GM08714 (cell line): ENCODE results near the gene DPP6.

Experiments used
- H3K4me3 ChIP-seq: fragments of 200-500 bp; sonication (Bioruptor generic); 2 replicates; pipeline ENCODE4 v1.5.1; 2014; ENCODE audit warnings: mild to moderate bottlenecking, low read length, inconsistent platforms
- ZNF274 ChIP-seq: IDR thresholded peaks from 2 replicates; pipeline ENCODE4 v1.6.1; 2012; ENCODE audit warnings: mild to moderate bottlenecking, low read depth, low read length

Gene DPP6

GRCh38 chr7:154342971-154343633 lies 290.9 kb downstream of the DPP6 start:
- no peak for TF ChIP-seq ZNF274

DNA sequence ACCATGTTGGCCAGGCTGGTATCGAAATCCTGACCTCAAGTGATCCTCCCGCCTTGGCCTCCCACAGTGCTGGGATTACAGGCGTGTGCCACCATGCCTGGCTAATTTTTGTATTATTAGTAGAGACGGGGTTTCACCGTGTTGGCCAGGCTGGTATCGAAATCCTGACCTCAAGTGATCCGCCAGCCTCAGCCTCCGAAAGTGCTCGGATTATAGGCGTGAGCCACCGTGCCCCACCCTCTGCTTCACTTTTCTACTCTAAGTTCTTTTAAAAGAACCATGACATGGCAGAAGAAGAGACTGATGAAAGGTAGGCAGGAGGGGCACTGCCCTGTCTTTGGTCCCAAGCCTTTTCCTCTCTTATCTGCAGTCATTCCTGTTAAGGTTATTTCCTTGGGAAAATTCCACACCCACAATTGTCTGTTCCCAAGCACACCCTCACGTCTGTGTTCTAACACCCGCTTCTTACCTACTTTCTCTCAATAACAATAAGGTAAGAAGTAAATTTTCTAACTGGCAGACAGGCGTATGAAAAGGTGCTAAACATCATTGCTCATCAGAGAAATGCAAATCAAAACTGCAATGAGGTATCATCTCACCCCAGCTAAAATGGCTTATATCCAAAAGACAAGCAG lies 291.7 kb downstream of the DPP6 start:
- TF ChIP-seq ZNF274 = no peak

More at GRCh38 chr7:154342971-154343633, 290.9 kb downstream of the DPP6 start:
- H3K4me3 ChIP-seq = no peak overlapping the region

DNA sequence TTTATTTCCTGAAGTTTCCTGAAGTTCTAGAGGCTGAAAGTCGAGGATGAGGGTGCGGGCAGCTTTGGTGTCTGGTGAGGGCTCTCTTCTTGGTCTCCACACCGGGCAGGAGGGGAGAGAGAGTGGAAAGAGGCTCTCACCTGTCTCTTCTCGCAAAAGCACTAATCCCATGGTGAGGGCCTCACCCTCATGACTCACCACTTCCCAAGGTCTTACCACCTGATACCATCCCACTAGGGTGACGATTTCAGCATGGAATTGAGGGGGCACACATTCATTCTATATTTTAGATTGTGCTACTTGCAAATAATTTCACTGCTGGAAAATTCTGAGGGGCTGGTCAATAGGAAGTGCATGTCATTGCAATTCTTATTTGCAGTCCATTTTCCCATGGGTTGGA lies 292.9 kb downstream of the DPP6 start:
- TF ChIP-seq ZNF274 = no peak
- no peak overlapping the region for H3K4me3 ChIP-seq

More for the DNA sequence above, 291.7 kb downstream of the DPP6 start:
- no peak overlapping the region for H3K4me3 ChIP-seq

- no peak overlapping the region for H3K4me3 ChIP-seq
- TF ChIP-seq ZNF274 = no peak
These were observed 295.6 kb downstream of the DPP6 start for GRCh38 chr7:154347700-154348266.

GRCh38 chr7:154350892-154351291 lies 298.7 kb downstream of the DPP6 start:
- H3K4me3 ChIP-seq = no peak overlapping the region
- no peak for TF ChIP-seq ZNF274

DNA sequence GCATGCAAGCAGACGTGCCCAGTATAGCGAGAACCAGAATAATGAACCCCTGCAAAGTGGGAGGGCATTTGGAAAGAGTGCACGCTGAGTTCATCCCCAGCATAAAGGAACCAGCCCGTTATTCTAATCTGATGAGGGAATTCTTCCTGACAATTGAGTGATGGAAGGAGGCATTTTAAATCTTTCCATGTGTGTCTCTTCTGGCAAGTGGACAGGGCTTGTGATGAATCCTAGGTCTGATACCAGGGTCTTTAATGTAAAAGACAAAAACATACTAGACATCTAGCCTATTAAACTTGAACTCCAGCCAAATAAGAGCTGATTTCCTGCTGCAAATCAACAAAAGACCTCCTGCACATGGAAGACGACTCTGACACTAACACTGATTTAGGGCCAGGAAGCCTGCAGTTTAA lies 301.2 kb downstream of the DPP6 start:
- TF ChIP-seq ZNF274 = no peak
- H3K4me3 ChIP-seq = no peak overlapping the region

DNA sequence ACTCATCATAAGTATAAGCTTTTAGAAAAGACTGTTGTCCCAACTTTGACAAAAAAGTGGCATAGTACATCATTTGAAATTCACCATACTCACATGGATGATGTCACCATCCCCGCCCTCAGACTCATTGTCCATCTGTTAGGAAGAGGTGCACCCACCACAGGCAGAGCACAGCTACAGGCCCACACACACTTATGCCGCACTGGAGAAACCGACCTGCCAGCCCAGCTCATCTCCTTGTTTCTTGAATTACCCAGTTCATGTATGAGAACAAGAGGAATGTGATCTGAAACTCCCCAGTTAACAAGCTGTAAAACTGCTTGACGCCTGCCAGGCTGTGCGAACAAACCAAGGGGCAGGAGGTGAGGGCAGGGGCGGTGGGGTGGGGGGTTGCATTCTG lies 312.0 kb downstream of the DPP6 start:
- H3K4me3 ChIP-seq = no peak overlapping the region
- TF ChIP-seq ZNF274 = no peak

GRCh38 chr7:154371424-154371823 lies 319.2 kb downstream of the DPP6 start:
- no peak overlapping the region for H3K4me3 ChIP-seq
- TF ChIP-seq ZNF274 = no peak

DNA sequence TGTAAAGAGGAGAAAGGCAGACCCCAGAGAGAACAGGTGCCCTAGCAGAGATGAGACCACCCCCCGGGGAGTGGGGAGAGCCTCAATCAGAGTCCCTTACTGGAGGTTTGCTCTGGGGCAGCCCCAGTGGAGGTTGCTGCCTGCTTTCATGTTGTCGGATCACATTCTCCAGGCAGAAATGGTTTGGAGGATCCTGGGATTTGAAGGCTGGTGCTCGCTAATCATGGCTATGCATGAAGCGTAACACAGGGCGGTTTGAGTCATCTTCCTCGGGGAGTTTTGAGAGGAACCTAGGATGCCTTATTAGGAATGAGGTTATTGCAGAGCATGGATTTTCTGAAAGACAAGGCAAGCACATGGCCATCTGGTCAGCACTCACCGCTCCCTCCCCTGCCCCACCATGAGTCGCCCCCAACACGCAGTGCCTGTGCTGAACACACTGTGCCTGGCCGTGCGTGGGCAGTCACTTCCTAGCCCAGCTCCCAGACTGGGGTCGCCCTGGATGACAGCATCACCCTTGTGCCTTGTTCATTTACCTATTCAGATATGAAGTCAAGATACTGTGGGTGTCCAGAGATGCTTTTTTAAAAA lies 319.9 kb downstream of the DPP6 start:
- TF ChIP-seq ZNF274 = no peak
- H3K4me3 ChIP-seq = no peak overlapping the region

DNA sequence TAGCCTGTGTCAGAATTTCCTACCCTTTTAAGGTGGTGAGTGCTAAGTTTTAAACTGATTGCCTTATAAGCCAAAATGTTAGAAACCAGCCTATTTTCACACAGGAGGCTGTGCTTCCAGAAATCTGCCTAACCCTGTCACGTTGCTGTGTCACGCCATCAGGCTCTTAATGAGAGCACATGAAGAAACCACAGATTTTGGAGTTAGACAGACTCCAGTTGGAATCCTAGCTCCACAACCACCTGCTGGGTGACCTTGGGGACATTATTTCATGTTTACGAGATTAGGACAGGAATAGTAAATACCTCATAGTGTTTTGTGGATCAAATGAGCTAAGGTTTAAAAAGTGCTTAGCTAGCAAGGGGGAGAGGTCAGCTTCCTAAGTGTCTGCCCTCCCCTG lies 321.8 kb downstream of the DPP6 start:
- no peak overlapping the region for H3K4me3 ChIP-seq
- no peak for TF ChIP-seq ZNF274

DNA sequence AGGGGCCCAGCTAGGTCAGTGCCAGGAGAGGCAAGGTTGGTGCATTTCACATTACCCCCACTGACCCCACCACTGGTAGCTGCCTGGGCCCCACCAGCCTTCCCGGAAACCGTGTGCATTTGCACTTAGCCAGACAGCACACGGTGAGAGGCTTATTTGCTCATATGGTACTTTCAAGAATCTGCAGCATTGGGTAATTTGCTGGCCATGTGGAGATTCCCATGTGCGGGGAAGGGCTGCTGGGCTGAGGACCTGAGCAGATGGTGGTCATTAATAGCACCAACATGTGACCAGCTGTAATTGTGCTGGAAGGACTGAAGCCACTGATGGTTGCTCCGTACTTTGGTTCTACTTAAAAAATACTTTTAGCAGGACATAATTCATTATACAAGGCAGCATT lies 323.8 kb downstream of the DPP6 start:
- H3K4me3 ChIP-seq = no peak overlapping the region
- no peak for TF ChIP-seq ZNF274

- no peak for TF ChIP-seq ZNF274
These were observed 328.6 kb downstream of the DPP6 start for GRCh38 chr7:154380771-154381170.

DNA sequence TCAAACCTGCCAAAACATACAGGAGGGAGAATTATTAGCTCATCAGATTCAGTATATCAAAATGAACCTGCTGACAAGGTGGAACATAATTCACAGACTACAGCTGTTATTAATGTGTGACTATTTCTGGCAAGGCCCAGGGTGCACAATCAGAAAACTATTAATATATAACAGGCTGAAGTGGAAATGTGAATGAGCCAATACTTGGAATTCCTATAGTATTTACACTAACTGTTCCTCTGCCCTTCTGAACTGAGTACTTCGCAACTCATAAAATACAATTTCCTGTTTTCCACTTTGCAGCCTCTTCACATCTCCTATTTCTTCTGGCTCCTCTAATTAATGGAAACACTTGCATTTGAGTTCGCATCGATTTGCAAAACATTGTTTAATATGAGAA lies 330.8 kb downstream of the DPP6 start:
- H3K4me3 ChIP-seq = no peak overlapping the region
- no peak for TF ChIP-seq ZNF274

More at GRCh38 chr7:154380771-154381170, 328.6 kb downstream of the DPP6 start:
- H3K4me3 ChIP-seq = no peak overlapping the region

- no peak for TF ChIP-seq ZNF274
- no peak overlapping the region for H3K4me3 ChIP-seq
These were observed 333.0 kb downstream of the DPP6 start for GRCh38 chr7:154385214-154385613.

- no peak overlapping the region for H3K4me3 ChIP-seq
- TF ChIP-seq ZNF274 = no peak
These were observed 335.1 kb downstream of the DPP6 start for GRCh38 chr7:154387252-154387651.
